GM12878 (cell line): ENCODE measurements around the gene SLC39A7. TPM values are rescaled to one million over a fixed set of nuclear protein-coding genes. Genes with fewer than 3 reads are reported as not detected.

Experiments
- ATAC-seq: fragments of 200-7000 bp; cut with Tn5 transposase; 3 replicates; pipeline ENCODE4 v1.9.1; 2020; ENCODE audit warnings: mild to moderate bottlenecking, moderate library complexity
- BruUV-seq: library from RNA; stranded (reverse); fragments of 400-500 nt; replicated peaks from 2 replicates; lab custom pipeline; 2021; lab: Mats Ljungman, UMichigan
- CTCF ChIA-PET: fragments of 300-600 bp; sonication (Branson Sonifier 250); formaldehyde crosslinking; extraction: SDS; loops from one replicate; lab custom pipeline; 2021; ENCODE audit warnings: inconsistent platforms; lab: Yijun Ruan, JAX
- POLR2A ChIA-PET: fragments of 350-600 bp; formaldehyde crosslinking; extraction: SDS; loops from one replicate; lab custom pipeline; 2021; ENCODE audit warnings: inconsistent platforms; lab: Charles Lee
- RAD21 ChIA-PET: fragments of 300-600 bp; sonication (Branson Sonifier 250); formaldehyde crosslinking; loops from one replicate; lab custom pipeline; 2023; ENCODE audit warnings: antibody characterized with exemption; ENCODE audit not compliant: unreplicated experiment; lab: Charles Lee
- SMC1A ChIA-PET: fragments of 300-600 bp; sonication (Branson Sonifier 250); formaldehyde crosslinking; loops from one replicate; lab custom pipeline; 2023; ENCODE audit not compliant: unreplicated experiment, uncharacterized antibody; lab: Charles Lee
- DNase-seq: peaks from one replicate; pipeline ENCODE4 v3.0.0-alpha.2; 2011; ENCODE audit warnings: low read depth, low spot score
- FAIRE-seq: peaks from 3 replicates; lab custom pipeline; 2011; peaks lifted over from hg19 to GRCh38; lab: Jason Lieb, UNC
- H2AFZ ChIP-seq: 2 replicates; pipeline ENCODE4 v1.6.0; 2011; ENCODE audit warnings: low read depth, low read length, control low read depth; ENCODE audit not compliant: control insufficient read depth
- H3K27ac ChIP-seq: 2 replicates; pipeline ENCODE4 v1.5.1; 2011; ENCODE audit warnings: control low read depth; ENCODE audit not compliant: control insufficient read depth, insufficient read depth
- H3K27me3 ChIP-seq, 2 experiments: replicated peaks in 1 of 2; 2 replicates each; pipeline versions ENCODE4 v1.6.0 to v1.6.1; 2011; ENCODE audit warnings: low read length in 1 of 2; ENCODE audit not compliant: control insufficient read depth in 2 of 2, insufficient read depth in 2 of 2
- H3K36me3 ChIP-seq, 2 experiments: 2 replicates each; pipeline ENCODE4 v1.5.1; 2011; ENCODE audit warnings: low read length in 1 of 2; ENCODE audit not compliant: control insufficient read depth in 2 of 2, insufficient read depth in 2 of 2
- H3K4me1 ChIP-seq: 2 replicates; pipeline ENCODE4 v1.6.1; 2011; ENCODE audit warnings: mild to moderate bottlenecking, low read length, moderate library complexity, mixed read lengths; ENCODE audit not compliant: control insufficient read depth, insufficient read depth
- H3K4me2 ChIP-seq: 2 replicates; pipeline ENCODE4 v1.6.0; 2011; ENCODE audit warnings: control low read depth; ENCODE audit not compliant: control insufficient read depth, insufficient read depth
- H3K4me3 ChIP-seq: fragments of 200-600 bp; sonication (generic); 2 replicates; pipeline ENCODE4 v1.5.1; 2016
- H3K79me2 ChIP-seq: 2 replicates; pipeline ENCODE4 v1.6.0; 2011; ENCODE audit warnings: low read length; ENCODE audit not compliant: control insufficient read depth, insufficient read depth
- H3K9ac ChIP-seq: 2 replicates; pipeline ENCODE4 v1.8.0; 2011; ENCODE audit warnings: low read length, control low read depth, mixed read lengths; ENCODE audit not compliant: control insufficient read depth, insufficient read depth
- H3K9me3 ChIP-seq: replicated peaks from 3 replicates; pipeline ENCODE4 v1.5.1; 2011; ENCODE audit warnings: mild to moderate bottlenecking, low read length; ENCODE audit not compliant: control insufficient read depth, insufficient read depth
- H4K20me1 ChIP-seq: 2 replicates; pipeline ENCODE4 v1.6.0; 2011; ENCODE audit not compliant: control insufficient read depth, insufficient read depth
- BRCA1 ChIP-seq: IDR thresholded peaks from 2 replicates; pipeline ENCODE4 v1.6.1; 2011; ENCODE audit warnings: low read depth, low read length, improper control_type of control experiment
- CBFB ChIP-seq: IDR thresholded peaks from 2 replicates; pipeline ENCODE4 v1.6.1; 2016; ENCODE audit warnings: antibody characterized with exemption, low read depth
- CEBPB ChIP-seq, 2 experiments: fragments of 150-350 bp in 1 of 2; IDR thresholded peaks; 2 replicates each; pipeline ENCODE4 v1.6.1; 2012 to 2014; ENCODE audit warnings: low read depth in 2 of 2, low read length in 2 of 2, borderline replicate concordance in 1 of 2, inconsistent platforms in 1 of 2
- ESRRA ChIP-seq: IDR thresholded peaks from 2 replicates; pipeline ENCODE4 v1.6.1; 2012; ENCODE audit warnings: mild to moderate bottlenecking, low read length, improper control_type of control experiment
- IKZF1 ChIP-seq: fragments of 450-650 bp; conservative IDR thresholded peaks from 2 replicates; pipeline ENCODE4 v1.6.1; 2017; ENCODE audit warnings: antibody characterized with exemption, mild to moderate bottlenecking
- KDM1A ChIP-seq: fragments of 200-600 bp; sonication (generic); IDR thresholded peaks from 2 replicates; pipeline ENCODE4 v1.6.1; 2016; ENCODE audit warnings: borderline replicate concordance
- MTA3 ChIP-seq: IDR thresholded peaks from 2 replicates; pipeline ENCODE4 v1.6.1; 2012; ENCODE audit warnings: low read length, inconsistent platforms, borderline replicate concordance
- NFXL1 ChIP-seq: fragments of 450-650 bp; IDR thresholded peaks from 2 replicates; pipeline ENCODE4 v1.6.1; 2017; ENCODE audit warnings: antibody characterized with exemption, mild to moderate bottlenecking, borderline replicate concordance
- NFYB ChIP-seq: IDR thresholded peaks from 2 replicates; pipeline ENCODE4 v1.6.1; 2011; ENCODE audit warnings: low read depth, mild to moderate bottlenecking, low read length, improper control_type of control experiment, moderate library complexity; ENCODE audit not compliant: insufficient read depth
- RB1 ChIP-seq: fragments of 450-650 bp; formaldehyde crosslinking; IDR thresholded peaks from 2 replicates; pipeline ENCODE4 v1.6.1; 2017; ENCODE audit warnings: mild to moderate bottlenecking, borderline replicate concordance
- REST ChIP-seq: IDR thresholded peaks from 2 replicates; pipeline ENCODE4 v1.6.1; 2012; ENCODE audit warnings: mild to moderate bottlenecking, low read depth, low read length
- SMAD5 ChIP-seq: IDR thresholded peaks from 2 replicates; pipeline ENCODE4 v1.6.1; 2016; ENCODE audit warnings: antibody characterized with exemption, low read depth
- SMC3 ChIP-seq: IDR thresholded peaks from 2 replicates; pipeline ENCODE4 v1.6.1; 2011; ENCODE audit warnings: low read length, improper control_type of control experiment, borderline replicate concordance
- TCF12 ChIP-seq: IDR thresholded peaks from 2 replicates; pipeline ENCODE4 v1.6.1; 2011; ENCODE audit warnings: low read depth, mild to moderate bottlenecking, low read length
- ZNF207 ChIP-seq: fragments of 450-650 bp; IDR thresholded peaks from 2 replicates; pipeline ENCODE4 v1.6.1; 2014; ENCODE audit warnings: antibody characterized with exemption, mild to moderate bottlenecking, borderline replicate concordance
- WGBS: methylation state at CpG from one replicate; pipeline ENCODE4 v1.1.6; 2016; ENCODE audit warnings: low lambda C conversion rate; ENCODE audit not compliant: insufficient replicate concordance, insufficient coverage; ENCODE audit errors: missing lambda C conversion rate; 5-methylcytosine and 5-hydroxymethylcytosine counted together
- in situ Hi-C: fragments of 300-500 bp; cut with MboI; formaldehyde crosslinking; loops from 9 replicates; pipeline ENCODE4 v1.14.3; 2018; ENCODE audit warnings: mixed read lengths
- intact Hi-C: fragments of 100-400 bp; cut with micrococcal nuclease; formaldehyde crosslinking; loops from one replicate; pipeline ENCODE4 v1.14.2; 2022; ENCODE audit not compliant: unreplicated experiment
- polyA plus RNA-seq, 11 experiments: library from polyadenylated mRNA; depleted of rRNA in 4 of 11; unstranded in 6 of 11; stranded (reverse) in 5 of 11; fragments of >200 nt; fragmentation: Nextera tagmentation in 4 of 11; fragmentation: Illumina TruSeq in 1 of 11; extraction: Ambion mirVana in 4 of 11; extraction: Trizol in 1 of 11; gene quantifications; 1 replicate in 1 of 11; 2 replicates in 10 of 11; pipeline versions ENCODE4 v1.2.1 to v1.2.3, GENCODE V29; 2011 to 2016; ENCODE audit warnings: inconsistent platforms in 2 of 11, missing spikeins in 2 of 11, low read depth in 1 of 11
- total RNA-seq, 4 experiments: library from RNA; depleted of rRNA in 3 of 4; stranded (reverse); fragments of >200 nt in 3 of 4; fragmentation: Illumina TruSeq in 1 of 4; extraction: Trizol in 1 of 4; gene quantifications; 2 replicates each; pipeline versions ENCODE4 v1.2.1 to v1.2.3, GENCODE V29; 2013 to 2021
- TF ChIP-seq, protein P1 (sequence below): fragments of 450-650 bp; IDR thresholded peaks from 2 replicates; pipeline ENCODE4 v1.6.1; 2017; ENCODE audit warnings: low read depth, mild to moderate bottlenecking, moderate library complexity

SLC39A7 gene
- total and polyA plus RNA-seq, 10 of the 15 experiments (the other 5 are each of a cell fraction or from before 2014, with no cell fraction given) = 7.3 to 63.1 (median 40.6) TPM

DNA sequence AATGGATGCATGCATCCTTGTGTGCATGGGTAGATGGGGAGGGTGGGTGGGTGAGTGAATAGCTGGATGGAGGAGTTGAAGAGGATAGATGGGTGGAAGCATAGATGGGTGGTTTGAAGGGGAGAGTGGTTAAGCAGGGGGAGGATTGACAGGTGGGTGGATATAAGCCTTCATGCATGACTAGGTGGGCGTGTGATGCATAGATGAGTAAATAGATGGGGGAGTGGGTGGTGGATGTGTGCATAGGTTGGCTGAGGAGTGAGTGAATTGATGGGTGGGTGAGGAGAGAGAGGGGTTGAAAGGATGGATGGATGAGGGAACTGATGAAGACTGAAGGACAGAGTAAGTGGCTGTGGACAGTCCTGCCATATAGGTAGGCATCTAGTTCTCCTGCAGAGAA, 12.9 kb upstream of the SLC39A7 start:
- FAIRE-seq = no peak
- WGBS = 0% methylated on average over 1 of the region's 1 CpG

More for the DNA sequence above, 12.9 kb upstream of the SLC39A7 start:
- Histone ChIP-seq H3K9ac (no peak overlapping the region), H3K4me1 (peaks cover 6% of the 10 kb centered on the region), H3K9me3 (peaks cover 9% of the 10 kb centered on the region), H3K4me2 (no peak overlapping the region), H3K27ac (no peak overlapping the region), H4K20me1 (no peaks in the 10 kb centered on the region), H2AFZ (no peak overlapping the region), H3K79me2 (no peaks in the 10 kb centered on the region), H3K4me3 (no peak overlapping the region), H3K36me3 (no peaks in the 10 kb centered on the region), H3K27me3 (peaks cover 2 to 5% of the 10 kb centered on the region in 2 experiments)
- CTCF ChIA-PET = no interaction called here
- ATAC-seq (no peak), DNase-seq (no peak)
- POLR2A ChIA-PET = no interaction called here
- intact Hi-C loops = no loop called here
- SMC1A ChIA-PET = no interaction called here
- BruUV-seq = no TSS peak
- RAD21 ChIA-PET = no interaction called here
- TF ChIP-seq ZNF207 (no peak), NFXL1 (no peak), BRCA1 (no peak), TCF12 (no peak), IKZF1 (no peak), MTA3 (no peak), SMC3 (no peak), ESRRA (no peak), SMAD5 (no peak), NFYB (no peak), REST (no peak), CEBPB (IDR thresholded peaks at IDR 0.05; ENCODE audit: borderline replicate concordance in 1 of 2, low read depth in 2 of 2, low read length in 2 of 2) (no peak), KDM1A (no peak), RB1 (no peak), CBFB (no peak)
- TF ChIP-seq, protein P1, sequence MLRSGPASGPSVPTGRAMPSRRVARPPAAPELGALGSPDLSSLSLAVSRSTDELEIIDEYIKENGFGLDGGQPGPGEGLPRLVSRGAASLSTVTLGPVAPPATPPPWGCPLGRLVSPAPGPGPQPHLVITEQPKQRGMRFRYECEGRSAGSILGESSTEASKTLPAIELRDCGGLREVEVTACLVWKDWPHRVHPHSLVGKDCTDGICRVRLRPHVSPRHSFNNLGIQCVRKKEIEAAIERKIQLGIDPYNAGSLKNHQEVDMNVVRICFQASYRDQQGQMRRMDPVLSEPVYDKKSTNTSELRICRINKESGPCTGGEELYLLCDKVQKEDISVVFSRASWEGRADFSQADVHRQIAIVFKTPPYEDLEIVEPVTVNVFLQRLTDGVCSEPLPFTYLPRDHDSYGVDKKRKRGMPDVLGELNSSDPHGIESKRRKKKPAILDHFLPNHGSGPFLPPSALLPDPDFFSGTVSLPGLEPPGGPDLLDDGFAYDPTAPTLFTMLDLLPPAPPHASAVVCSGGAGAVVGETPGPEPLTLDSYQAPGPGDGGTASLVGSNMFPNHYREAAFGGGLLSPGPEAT = no peak
- in situ Hi-C loops = no loop called here
